HEK293 (cell line): ENCODE measurements around the gene NRP2.

Experiments used
- CTCF ChIP-seq: fragments of 450-650 bp; formaldehyde crosslinking; IDR thresholded peaks from 2 replicates; pipeline ENCODE4 v1.5.1; 2016; ENCODE audit warnings: missing biosample characterization, missing genetic modification characterization
- ZNF274 ChIP-seq, 2 experiments: fragments of 200-500 bp in 1 of 2; fragments of 450-650 bp in 1 of 2; sonication (Bioruptor generic) in 1 of 2; formaldehyde crosslinking in 1 of 2; IDR thresholded peaks; 2 replicates each; pipeline versions ENCODE4 v1.5.1 to v1.6.1; 2014 to 2016; ENCODE audit warnings: borderline replicate concordance in 1 of 2, inconsistent platforms in 1 of 2, low read length in 1 of 2, missing biosample characterization in 1 of 2, missing genetic modification characterization in 1 of 2

- no peak for TF ChIP-seq ZNF274 (IDR thresholded peaks at IDR 0.05; ENCODE audit: low read length)
- no peak for TF ChIP-seq ZNF274 (tag by site-specific recombination; IDR thresholded peaks at IDR 0.05; ENCODE audit: borderline replicate concordance)
- no peak for TF ChIP-seq CTCF (tag by site-specific recombination)
Measured at GRCh38 chr2:205835251-205835791, 153.0 kb downstream of the NRP2 start.
